Endodermal cell (in vitro differentiated cells): ENCODE results near the gene MEF2D. TPM values are rescaled to one million over a fixed set of nuclear protein-coding genes. Genes with fewer than 3 reads are reported as not detected.

Source experiments
- DNase-seq: peaks from one replicate; pipeline ENCODE4 v3.0.0-alpha.2; 2017
- H3K27ac ChIP-seq: 2 replicates; pipeline ENCODE4 v1.5.1; 2013; ENCODE audit warnings: mild to moderate bottlenecking, low read depth, low read length, moderate library complexity
- H3K27me3 ChIP-seq: 2 replicates; pipeline ENCODE4 v1.6.1; 2013; ENCODE audit warnings: mild to moderate bottlenecking, low read length, moderate library complexity; ENCODE audit not compliant: insufficient read depth, control insufficient read depth, poor library complexity, severe bottlenecking
- H3K36me3 ChIP-seq: 2 replicates; pipeline ENCODE4 v1.7.0; 2013; ENCODE audit warnings: mild to moderate bottlenecking, low read length, moderate library complexity; ENCODE audit not compliant: control insufficient read depth, insufficient read depth
- H3K4me1 ChIP-seq: one replicate; pipeline ENCODE4 v1.7.0; 2013; ENCODE audit warnings: low read length; ENCODE audit not compliant: control insufficient read depth, insufficient read depth
- H3K4me3 ChIP-seq: 2 replicates; pipeline ENCODE4 v1.5.1; 2013; ENCODE audit warnings: mild to moderate bottlenecking, low read length, moderate library complexity
- H3K9ac ChIP-seq: 2 replicates; pipeline ENCODE4 v1.6.1; 2013; ENCODE audit warnings: mild to moderate bottlenecking, low read length, moderate library complexity; ENCODE audit not compliant: poor library complexity, severe bottlenecking; ENCODE audit errors: extremely low read depth
- H3K9me3 ChIP-seq: 2 replicates; pipeline ENCODE4 v1.6.1; 2013; ENCODE audit warnings: mild to moderate bottlenecking, low read length, moderate library complexity; ENCODE audit not compliant: control insufficient read depth
- H3K27ac Mint-ChIP-seq: 2 replicates; pipeline ENCODE4 v1.8.0; 2020; ENCODE audit warnings: mixed read lengths
- H3K27me3 Mint-ChIP-seq: 2 replicates; pipeline ENCODE4 v1.8.0; 2021; ENCODE audit warnings: mild to moderate bottlenecking, mixed read lengths; ENCODE audit not compliant: insufficient read depth
- H3K36me3 Mint-ChIP-seq: 2 replicates; pipeline ENCODE4 v1.8.0; 2020; ENCODE audit warnings: low read depth, mixed read lengths
- H3K4me1 Mint-ChIP-seq: 2 replicates; pipeline ENCODE4 v1.8.0; 2020; ENCODE audit warnings: mixed read lengths
- H3K4me3 Mint-ChIP-seq: 2 replicates; pipeline ENCODE4 v1.8.0; 2020; ENCODE audit warnings: mild to moderate bottlenecking, moderate library complexity, mixed read lengths
- H3K9me3 Mint-ChIP-seq: 2 replicates; pipeline ENCODE4 v1.8.0; 2020; ENCODE audit warnings: mild to moderate bottlenecking, mixed read lengths
- WGBS, 2 experiments: methylation state at CpG; one replicate each; pipeline versions ENCODE4 v1.1.5 to v1.1.7; 2013; ENCODE audit warnings: missing lambda C conversion rate in 2 of 2, mixed read lengths in 1 of 2; ENCODE audit not compliant: insufficient coverage in 1 of 2, insufficient read length in 1 of 2; 5-methylcytosine and 5-hydroxymethylcytosine counted together
- total RNA-seq, 2 donors: library from RNA; stranded (reverse); fragmentation: NEBNext Ultra II Directional in 1 of 2; extraction: Animal tissue kit (Norgen Biotek cat#: 25700) in 1 of 2; gene quantifications; 2 replicates in 1 of 2; 3 replicates in 1 of 2; pipeline ENCODE4 v1.2.1, GENCODE V29; 2021
- TF ChIP-seq, protein P1 (sequence below): fragments of 200-600 bp; sonication (generic); conservative IDR thresholded peaks from 2 replicates; pipeline ENCODE4 v1.5.0; 2021; ENCODE audit warnings: antibody characterized with exemption, mild to moderate bottlenecking

Gene MEF2D
- total RNA-seq, 2 donors from 2014 or later, result 10.5 to 12.8 TPM

DNA sequence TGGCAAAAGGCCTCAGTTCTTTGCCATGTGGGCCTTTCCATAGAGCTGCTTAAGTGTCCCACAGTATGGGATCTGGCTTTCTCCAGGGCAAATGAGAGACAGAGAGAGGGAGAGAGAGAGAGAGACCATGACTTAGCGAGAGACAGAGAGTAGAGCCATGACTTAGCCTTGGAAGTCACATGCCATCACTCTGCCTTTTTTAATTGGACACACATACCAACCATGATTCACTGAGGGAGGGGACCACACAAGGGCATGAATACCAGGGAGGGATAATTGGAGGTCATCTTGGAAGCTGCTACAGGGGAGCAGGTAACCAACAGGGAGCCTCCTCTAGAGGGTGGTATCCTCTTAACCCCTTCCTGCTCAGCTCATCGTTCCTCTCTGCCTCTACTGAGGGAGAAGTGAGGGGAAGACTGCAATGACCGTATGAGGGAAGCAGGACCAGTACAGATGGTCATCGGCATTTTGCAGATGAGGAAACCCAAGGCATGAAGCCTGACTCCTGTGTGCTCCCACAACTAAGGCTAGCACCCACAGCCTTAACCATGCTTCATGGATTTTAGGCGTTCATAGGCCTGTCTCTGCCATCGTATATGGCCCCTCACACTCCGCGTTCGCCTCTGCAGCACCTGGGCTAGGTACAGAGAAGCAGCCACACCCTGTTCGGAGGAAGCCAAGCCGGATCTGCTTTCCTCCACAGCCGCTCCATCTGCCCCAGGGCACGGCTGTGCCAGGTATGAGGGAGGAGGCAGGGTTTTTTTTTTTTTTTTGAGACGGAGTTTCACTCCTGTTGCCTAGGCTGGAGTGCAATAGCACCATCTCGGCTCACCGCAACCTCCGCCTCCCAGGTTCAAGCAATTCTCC, 38.6 kb downstream of the MEF2D start:
- Mint-ChIP-seq H3K4me3 (no peak overlapping the region), H3K9me3 (no peaks in the 10 kb centered on the region), H3K4me1 (peaks cover 22% of the 10 kb centered on the region), H3K27me3 (no peaks in the 10 kb centered on the region), H3K36me3 (peaks cover 2% of the 10 kb centered on the region), H3K27ac (no peak overlapping the region)
- H3K36me3 ChIP-seq, result no peaks in the 10 kb centered on the region
- H3K27ac ChIP-seq, result no peak overlapping the region
- no peak for DNase-seq
- no peak overlapping the region for H3K4me3 ChIP-seq
- no peaks in the 10 kb centered on the region for H3K27me3 ChIP-seq
- no peaks in the 10 kb centered on the region for H3K9me3 ChIP-seq
- WGBS, 2 experiments, result 93 to 94% methylated on average over 12 to 16 of the region's 17 CpGs
- TF ChIP-seq, protein P1, sequence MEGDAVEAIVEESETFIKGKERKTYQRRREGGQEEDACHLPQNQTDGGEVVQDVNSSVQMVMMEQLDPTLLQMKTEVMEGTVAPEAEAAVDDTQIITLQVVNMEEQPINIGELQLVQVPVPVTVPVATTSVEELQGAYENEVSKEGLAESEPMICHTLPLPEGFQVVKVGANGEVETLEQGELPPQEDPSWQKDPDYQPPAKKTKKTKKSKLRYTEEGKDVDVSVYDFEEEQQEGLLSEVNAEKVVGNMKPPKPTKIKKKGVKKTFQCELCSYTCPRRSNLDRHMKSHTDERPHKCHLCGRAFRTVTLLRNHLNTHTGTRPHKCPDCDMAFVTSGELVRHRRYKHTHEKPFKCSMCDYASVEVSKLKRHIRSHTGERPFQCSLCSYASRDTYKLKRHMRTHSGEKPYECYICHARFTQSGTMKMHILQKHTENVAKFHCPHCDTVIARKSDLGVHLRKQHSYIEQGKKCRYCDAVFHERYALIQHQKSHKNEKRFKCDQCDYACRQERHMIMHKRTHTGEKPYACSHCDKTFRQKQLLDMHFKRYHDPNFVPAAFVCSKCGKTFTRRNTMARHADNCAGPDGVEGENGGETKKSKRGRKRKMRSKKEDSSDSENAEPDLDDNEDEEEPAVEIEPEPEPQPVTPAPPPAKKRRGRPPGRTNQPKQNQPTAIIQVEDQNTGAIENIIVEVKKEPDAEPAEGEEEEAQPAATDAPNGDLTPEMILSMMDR, result peak; percentile 24
- H3K9ac ChIP-seq, result no peak overlapping the region
- H3K4me1 ChIP-seq, result no peaks in the 10 kb centered on the region

DNA sequence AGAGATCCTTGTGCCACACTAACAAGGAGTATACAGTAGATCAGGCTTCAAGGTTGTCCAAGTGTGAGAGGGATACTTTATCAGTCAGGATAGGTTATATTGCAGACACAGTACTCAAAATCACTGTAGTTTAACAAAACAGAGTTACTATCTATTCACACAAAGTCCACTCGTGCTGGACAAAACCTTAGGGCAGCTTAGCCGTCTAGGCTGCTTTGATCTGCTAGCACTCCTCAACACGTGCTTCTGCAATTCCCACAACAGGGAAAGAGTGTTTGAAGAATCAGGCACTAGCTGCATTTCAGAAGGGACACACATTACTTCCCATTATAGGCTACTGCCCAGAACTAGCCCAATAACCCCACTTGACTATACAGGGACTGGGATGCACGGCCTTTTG, 39.5 kb downstream of the MEF2D start:
- Mint-ChIP-seq H3K4me1 (peaks cover 20% of the 10 kb centered on the region), H3K27ac (no peak overlapping the region), H3K36me3 (peaks cover under 1% of the 10 kb centered on the region), H3K4me3 (no peak overlapping the region), H3K9me3 (no peaks in the 10 kb centered on the region), H3K27me3 (no peaks in the 10 kb centered on the region)
- 91 to 92% methylated on average over 3 to 4 of the region's 4 CpGs for WGBS, 2 experiments
- no peak for DNase-seq
- H3K4me3 ChIP-seq, result no peak overlapping the region
- no peak overlapping the region for H3K9ac ChIP-seq
- no peaks in the 10 kb centered on the region for H3K9me3 ChIP-seq
- H3K4me1 ChIP-seq, result no peaks in the 10 kb centered on the region
- TF ChIP-seq, protein P1, result no peak
- no peaks in the 10 kb centered on the region for H3K36me3 ChIP-seq
- no peak overlapping the region for H3K27ac ChIP-seq
- no peaks in the 10 kb centered on the region for H3K27me3 ChIP-seq

DNA sequence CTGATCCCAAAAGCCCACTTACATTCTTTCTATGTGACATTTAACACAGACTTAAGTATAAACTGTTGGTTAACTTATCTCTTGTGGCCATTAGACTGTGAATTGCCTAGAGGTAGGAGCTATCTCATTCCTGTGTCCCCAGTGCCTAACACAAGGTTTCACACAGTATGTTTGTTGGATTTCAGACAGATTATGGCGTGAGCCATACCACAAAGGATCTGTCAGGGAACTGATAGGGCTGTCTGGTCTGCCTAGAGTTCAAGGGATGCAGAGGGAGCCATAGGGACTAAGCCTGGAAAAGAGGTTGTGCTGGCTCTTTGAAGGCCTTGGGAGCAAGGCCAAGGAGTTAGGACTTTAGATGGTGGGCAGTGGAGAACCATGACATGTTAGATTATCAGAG, 40.0 kb downstream of the MEF2D start:
- Histone ChIP-seq H3K4me3 (no peak overlapping the region), H3K4me1 (no peaks in the 10 kb centered on the region), H3K27ac (no peak overlapping the region), H3K36me3 (no peaks in the 10 kb centered on the region), H3K9me3 (no peaks in the 10 kb centered on the region), H3K27me3 (no peaks in the 10 kb centered on the region), H3K9ac (no peak overlapping the region)
- Mint-ChIP-seq H3K27me3 (no peaks in the 10 kb centered on the region), H3K36me3 (no peaks in the 10 kb centered on the region), H3K4me1 (peaks cover 19% of the 10 kb centered on the region), H3K9me3 (no peaks in the 10 kb centered on the region), H3K4me3 (no peak overlapping the region), H3K27ac (no peak overlapping the region)
- DNase-seq, result no peak
- WGBS, 2 experiments, result 80 to 100% methylated on average over 1 of the region's 1 CpG
- TF ChIP-seq, protein P1, result no peak
